NCI-H1048 (cell line): ENCODE data around the gene RPL41.
"Not testable (repeated sequence)": the region's sequence is repeated elsewhere in the genome, so short reads cannot be mapped to it uniquely, and the experiment has no call there.

Source experiments
- DNase-seq: peaks from one replicate; lab custom pipeline; 2025; lab: John Stamatoyannopoulos, UW

Gene RPL41

GRCh38 chr12:56103066-56103711, 13.2 kb upstream of the RPL41 start:
- no peak for DNase-seq

GRCh38 chr12:56103823-56104108, 12.7 kb upstream of the RPL41 start:
- no peak for DNase-seq

- peak; percentile 94 for DNase-seq
Observed at GRCh38 chr12:56104109-56104814, 12.2 kb upstream of the RPL41 start, which contains the start of gene PA2G4. Gene PA2G4, plus strand, starts transcription at chr12:56104559. Its CDS starts 179 bp downstream, at chr12:56104738.

GRCh38 chr12:56104815-56105608, 11.4 kb upstream of the RPL41 start:
- no peak for DNase-seq

GRCh38 chr12:56105609-56105902, 10.9 kb upstream of the RPL41 start:
- DNase-seq = no peak

GRCh38 chr12:56107242-56107641, 9.2 kb upstream of the RPL41 start:
- no peak for DNase-seq

GRCh38 chr12:56110571-56110970, 5.9 kb upstream of the RPL41 start:
- DNase-seq = no peak

GRCh38 chr12:56114084-56114483, 2.3 kb upstream of the RPL41 start:
- DNase-seq = no peak

- no peak for DNase-seq
Observed at GRCh38 chr12:56115329-56115728, 1.1 kb upstream of the RPL41 start.

GRCh38 chr12:56117082-56117706, 761 bp downstream of the RPL41 start:
- DNase-seq = not testable (repeated sequence)

GRCh38 chr12:56117778-56118687, 1.6 kb downstream of the RPL41 start, which contains the start of gene ZC3H10:
Gene ZC3H10, plus strand, starts transcription at chr12:56118266. Its CDS starts 2,297 bp downstream, at chr12:56120563.
- DNase-seq = peak; percentile 99

GRCh38 chr12:56118688-56119357, 2.4 kb downstream of the RPL41 start:
- DNase-seq = no peak

GRCh38 chr12:56119361-56119796, 2.9 kb downstream of the RPL41 start:
- DNase-seq = peak; percentile 69

- DNase-seq = no peak
Observed at GRCh38 chr12:56120158-56120846, 3.9 kb downstream of the RPL41 start.

GRCh38 chr12:56121204-56121870, 4.9 kb downstream of the RPL41 start:
- DNase-seq = no peak

- no peak for DNase-seq
Observed at GRCh38 chr12:56122637-56123036, 6.2 kb downstream of the RPL41 start.

GRCh38 chr12:56124133-56124532, 7.7 kb downstream of the RPL41 start:
- no peak for DNase-seq

- no peak for DNase-seq
Observed at GRCh38 chr12:56126732-56127239, 10.4 kb downstream of the RPL41 start.

GRCh38 chr12:56127485-56127887, 11.1 kb downstream of the RPL41 start:
- DNase-seq = no peak
